GM21367 (cell line): ENCODE measurements around the gene GRWD1.

Source experiments
- ATAC-seq: cut with Tn5 transposase; IDR thresholded peaks from one replicate; pipeline ENCODE4 v1.9.1; 2021; ENCODE audit not compliant: unreplicated experiment

The GRWD1 gene

GRCh38 chr19:48495396-48495795 lies 49.6 kb downstream of the GRWD1 start:
- no peak for ATAC-seq

- no peak for ATAC-seq
Observed at GRCh38 chr19:48496959-48497727, 51.4 kb downstream of the GRWD1 start.

- no peak for ATAC-seq
Observed at GRCh38 chr19:48497728-48498594, 52.2 kb downstream of the GRWD1 start.

GRCh38 chr19:48498595-48499311 lies 53.0 kb downstream of the GRWD1 start:
- no peak for ATAC-seq

- no peak for ATAC-seq
Observed at GRCh38 chr19:48499316-48500090, 53.7 kb downstream of the GRWD1 start.

GRCh38 chr19:48500830-48501493 lies 55.2 kb downstream of the GRWD1 start:
- ATAC-seq: no peak

GRCh38 chr19:48501494-48502349 lies 55.9 kb downstream of the GRWD1 start:
- ATAC-seq: no peak

- ATAC-seq: no peak
Observed at GRCh38 chr19:48502350-48503018, 56.7 kb downstream of the GRWD1 start.

GRCh38 chr19:48506138-48506733 lies 60.5 kb downstream of the GRWD1 start:
- no peak for ATAC-seq
